ENCODE data around the gene FAM168A. TPM values are rescaled to one million over a fixed set of nuclear protein-coding genes. Genes with fewer than 3 reads are reported as not detected.

The FAM168A gene
- total RNA-seq, 1 experiment from 2014 or later, result 13.8 TPM

GRCh38 chr11:73570415-73571114, 27.3 kb downstream of the FAM168A start:
- H3K27me3 Mint-ChIP-seq (ENCODE audit: insufficient read depth, unreplicated experiment), result no peaks in the 10 kb centered on the region
- H3K27ac Mint-ChIP-seq (ENCODE audit: low read depth, unreplicated experiment), result peak overlapping the region; percentile 12
- ChIA-PET POLR2A (interaction anchor here (0.6 to 1.6 kb wide), 4 partner anchors 20 to 37 kb away, joined by 3 to 7 read pairs (median 4); partner anchors contain the start of gene FAM168A), CTCF (interaction anchor here (0.5 to 1.6 kb wide), 8 partner anchors 8 to 1156 kb away, joined by 3 to 7 read pairs (median 3); no protein-coding TSS in a partner anchor)
- intact Hi-C loops (cut with micrococcal nuclease), result no loop called here
- BruUV-seq (replicated peaks), result no TSS peak
- no peak overlapping the region for H3K4me3 Mint-ChIP-seq (ENCODE audit: unreplicated experiment)
- no peaks in the 10 kb centered on the region for H3K9me3 Mint-ChIP-seq (ENCODE audit: unreplicated experiment)
- peak; percentile 87 for DNase-seq (ENCODE audit: unreplicated experiment)
- TF ChIP-seq CTCF (IDR thresholded peaks at IDR 0.05; ENCODE audit: unreplicated experiment), result no peak
- H3K4me1 Mint-ChIP-seq (ENCODE audit: insufficient read depth, unreplicated experiment), result peaks cover 9% of the 10 kb centered on the region
- no peaks in the 10 kb centered on the region for H3K36me3 Mint-ChIP-seq (ENCODE audit: insufficient read depth, unreplicated experiment)

- no peaks in the 10 kb centered on the region for H3K9me3 Mint-ChIP-seq (ENCODE audit: unreplicated experiment)
- CTCF ChIA-PET, result interaction anchor here (1.0 to 3.9 kb wide), 4 partner anchors 88 to 272 kb away, joined by 3 to 15 read pairs (median 6); no protein-coding TSS in a partner anchor
- peaks cover 9% of the 10 kb centered on the region for H3K4me1 Mint-ChIP-seq (ENCODE audit: insufficient read depth, unreplicated experiment)
- no peaks in the 10 kb centered on the region for H3K27me3 Mint-ChIP-seq (ENCODE audit: insufficient read depth, unreplicated experiment)
- no peaks in the 10 kb centered on the region for H3K36me3 Mint-ChIP-seq (ENCODE audit: insufficient read depth, unreplicated experiment)
- intact Hi-C loops (cut with micrococcal nuclease), result no loop called here
- BruUV-seq (replicated peaks), result no TSS peak
- no peak for DNase-seq (ENCODE audit: unreplicated experiment)
- POLR2A ChIA-PET, result no interaction called here
- H3K27ac Mint-ChIP-seq (ENCODE audit: low read depth, unreplicated experiment), result no peak overlapping the region
- no peak overlapping the region for H3K4me3 Mint-ChIP-seq (ENCODE audit: unreplicated experiment)
- TF ChIP-seq CTCF (IDR thresholded peaks at IDR 0.05; ENCODE audit: unreplicated experiment), result no peak
Observed at GRCh38 chr11:73566977-73567755, 30.7 kb downstream of the FAM168A start.

- BruUV-seq (replicated peaks), result no TSS peak
Observed at GRCh38 chr11:73566422-73566821, 31.5 kb downstream of the FAM168A start.

More at GRCh38 chr11:73566422-73566821, 31.5 kb downstream of the FAM168A start:
- no peaks in the 10 kb centered on the region for H3K36me3 Mint-ChIP-seq (ENCODE audit: insufficient read depth, unreplicated experiment)
- CTCF ChIA-PET, result interaction anchor here (0.6 to 3.9 kb wide), 4 partner anchors 88 to 1209 kb away, joined by 3 to 15 read pairs (median 6); no protein-coding TSS in a partner anchor
- TF ChIP-seq CTCF (IDR thresholded peaks at IDR 0.05; ENCODE audit: unreplicated experiment), result no peak
- H3K4me3 Mint-ChIP-seq (ENCODE audit: unreplicated experiment), result no peak overlapping the region
- H3K9me3 Mint-ChIP-seq (ENCODE audit: unreplicated experiment), result no peaks in the 10 kb centered on the region
- POLR2A ChIA-PET, result no interaction called here
- no peak for DNase-seq (ENCODE audit: unreplicated experiment)
- peaks cover 9% of the 10 kb centered on the region for H3K4me1 Mint-ChIP-seq (ENCODE audit: insufficient read depth, unreplicated experiment)
- no peak overlapping the region for H3K27ac Mint-ChIP-seq (ENCODE audit: low read depth, unreplicated experiment)
- intact Hi-C loops (cut with micrococcal nuclease), result no loop called here
- no peaks in the 10 kb centered on the region for H3K27me3 Mint-ChIP-seq (ENCODE audit: insufficient read depth, unreplicated experiment)

Data from MCF 10A (cell line).